Stimulated activated CD4-positive, alpha-beta T cell treated with anti-CD3 and anti-CD28 coated beads, Interleukin-4, amount 100 ng/mL, for 4 hours (primary cell): ENCODE results near the gene OR5W2.
"Not testable (repeated sequence)": the region's sequence is repeated elsewhere in the genome, so short reads cannot be mapped to it uniquely, and the experiment has no call there.

Source experiments
- DNase-seq, 2 experiments: peaks; one replicate each; pipeline ENCODE4 v3.0.0-alpha.2; 2020

OR5W2 gene

GRCh38 chr11:55914482-55914881, at the start of gene OR5W2:
TSS of gene OR5W2 (minus strand) at chr11:55914582. CDS start at chr11:55914582, 0 bp downstream.
- no peak for DNase-seq

- DNase-seq: no peak
These were observed 42.1 kb upstream of the OR5W2 start for GRCh38 chr11:55956521-55956920.

DNA sequence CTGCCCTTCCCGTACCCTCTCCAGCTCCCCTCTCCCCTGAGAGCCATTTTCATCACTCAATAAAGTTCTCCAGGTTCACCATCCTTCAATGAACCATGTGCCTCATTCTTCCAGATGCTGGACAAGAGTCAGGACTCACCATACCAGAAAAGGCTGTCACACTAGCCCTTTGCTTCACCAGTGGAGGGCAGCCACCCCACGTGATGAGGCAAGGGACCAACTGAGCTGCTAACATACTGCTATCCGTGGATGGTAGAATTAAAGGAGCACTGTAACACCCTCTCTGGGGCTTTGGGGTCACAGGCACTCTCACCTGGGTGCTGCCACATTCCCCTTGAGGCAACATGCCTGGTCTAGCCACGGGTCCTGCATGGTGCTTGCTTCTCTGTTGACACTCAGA, 34.9 kb upstream of the OR5W2 start:
- no peak for DNase-seq

DNA sequence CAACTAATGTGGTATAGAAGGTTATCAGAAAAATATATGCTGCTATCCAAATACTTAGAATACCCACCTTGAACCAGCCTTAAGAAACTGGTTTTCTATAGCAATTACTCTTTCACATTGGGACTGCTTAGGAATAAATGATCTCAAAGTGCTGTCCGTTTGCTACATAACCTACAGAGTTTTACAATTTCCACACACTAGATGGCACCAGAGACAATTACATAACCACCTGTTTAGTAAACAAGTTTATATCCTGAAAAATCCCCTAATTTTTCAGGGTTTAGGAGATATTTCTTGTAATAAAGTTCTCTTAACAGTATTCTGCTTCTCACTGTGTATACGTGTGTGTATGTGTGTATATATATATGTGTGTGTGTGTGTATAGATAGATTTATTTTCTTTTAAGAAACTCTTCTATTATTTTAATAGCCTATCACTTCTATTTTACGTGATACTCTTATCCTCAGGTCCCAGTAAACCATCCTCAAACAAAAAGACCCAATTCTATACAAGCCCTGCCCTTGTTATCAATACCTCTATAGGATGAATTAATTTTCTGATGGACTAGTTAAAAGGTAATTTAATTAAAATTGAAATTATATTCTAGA, 28.5 kb upstream of the OR5W2 start:
- no peak for DNase-seq

GRCh38 chr11:55936300-55936699, 21.9 kb upstream of the OR5W2 start, which contains the start of gene OR5I1:
TSS of gene OR5I1 (minus strand) at chr11:55936400. CDS start at chr11:55936400, 0 bp downstream.
- no peak for DNase-seq

- no peak for DNase-seq
These were observed 6.2 kb upstream of the OR5W2 start for GRCh38 chr11:55920537-55920936.

GRCh38 chr11:55902308-55902707, 12.1 kb downstream of the OR5W2 start:
- DNase-seq: no peak

DNA sequence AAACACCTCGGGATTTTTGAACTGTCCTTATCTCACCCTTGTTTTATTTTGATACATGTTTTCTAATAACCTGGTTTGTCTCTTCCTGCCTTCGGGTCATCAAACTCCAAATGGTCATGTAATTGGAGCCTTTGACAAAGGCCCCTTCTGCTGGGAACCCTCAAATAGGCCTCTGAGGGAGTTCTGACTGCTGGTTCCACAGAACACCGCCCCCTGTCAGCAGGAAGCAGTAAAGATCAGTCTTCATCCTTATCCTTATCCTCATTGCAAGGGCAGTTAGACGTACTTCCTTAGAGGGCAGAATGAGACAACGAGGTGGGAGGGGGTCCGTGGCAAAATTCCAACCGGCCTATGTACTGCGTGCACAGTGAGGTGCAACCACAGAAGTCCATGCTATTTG, 19.2 kb downstream of the OR5W2 start:
- no peak for DNase-seq

DNA sequence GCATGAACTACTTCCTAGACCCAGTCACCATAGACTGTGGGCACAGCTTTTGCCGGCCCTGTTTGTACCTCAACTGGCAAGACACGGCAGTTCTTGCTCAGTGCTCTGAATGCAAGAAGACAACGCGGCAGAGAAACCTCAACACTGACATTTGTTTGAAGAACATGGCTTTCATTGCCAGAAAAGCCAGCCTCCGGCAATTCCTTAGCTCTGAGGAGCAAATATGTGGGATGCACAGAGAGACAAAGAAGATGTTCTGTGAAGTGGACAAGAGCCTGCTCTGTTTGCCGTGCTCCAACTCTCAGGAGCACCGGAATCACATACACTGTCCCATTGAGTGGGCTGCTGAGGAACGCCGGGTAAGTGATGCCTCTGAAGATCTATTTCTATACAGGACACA, 28.9 kb downstream of the OR5W2 start:
- DNase-seq: not testable (repeated sequence)

GRCh38 chr11:55884995-55885394, 29.4 kb downstream of the OR5W2 start:
- DNase-seq: not testable (repeated sequence)

DNA sequence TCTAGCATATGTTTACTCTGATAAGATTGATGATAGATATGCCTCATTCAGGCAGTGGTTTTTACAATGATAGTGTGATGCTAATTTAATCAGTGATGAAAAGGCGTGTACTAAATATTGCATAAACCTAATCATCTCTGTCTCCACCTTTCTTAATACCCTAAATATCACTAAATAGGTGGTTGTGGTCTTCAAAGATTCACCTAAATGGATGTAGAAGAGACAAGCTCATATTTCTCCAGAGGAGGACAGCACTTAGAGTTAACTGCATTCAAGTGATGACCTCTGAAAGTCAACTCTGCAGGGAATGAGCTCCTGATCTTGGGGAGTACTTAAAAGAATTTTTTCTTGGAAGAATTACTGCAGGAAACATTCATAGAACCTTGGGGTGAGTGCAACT, 31.4 kb downstream of the OR5W2 start, which contains the start of gene TRIM51:
Gene TRIM51 (plus strand): TSS at position 301 of the 400 bp plus-strand sequence. CDS start 2,132 bp downstream, outside the sequence.
- not testable (repeated sequence) for DNase-seq

- not testable (repeated sequence) for DNase-seq
These were observed 41.2 kb downstream of the OR5W2 start for GRCh38 chr11:55873146-55873545.

DNA sequence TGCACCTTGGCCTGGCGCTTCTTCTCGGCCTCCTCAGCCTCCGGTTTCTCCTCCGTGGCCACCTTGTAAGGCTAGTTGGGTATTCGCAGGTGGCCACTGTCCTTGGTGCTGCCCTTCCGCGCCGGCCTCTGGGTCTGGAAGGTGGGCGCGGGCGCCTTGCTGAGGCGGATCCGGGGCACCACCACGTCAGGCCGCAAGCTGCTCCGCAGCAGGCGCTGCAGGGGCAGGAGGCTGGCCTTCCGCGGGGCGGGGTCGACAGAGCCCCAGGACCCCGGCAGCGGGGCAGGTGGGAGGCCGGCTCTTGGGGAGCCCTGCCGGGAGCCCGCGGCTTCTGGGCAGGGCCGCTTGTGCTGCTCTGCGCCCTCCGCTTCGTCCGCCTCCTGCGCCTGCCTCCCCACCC, 41.7 kb downstream of the OR5W2 start:
- not testable (repeated sequence) for DNase-seq

GRCh38 chr11:55867354-55867753, 47.0 kb downstream of the OR5W2 start:
- DNase-seq: not testable (repeated sequence)
